Karpas-422 (cell line): ENCODE measurements around the gene YY1AP1. TPM values are rescaled to one million over a fixed set of nuclear protein-coding genes. Genes with fewer than 3 reads are reported as not detected.
"Not testable (repeated sequence)": the region's sequence is repeated elsewhere in the genome, so short reads cannot be mapped to it uniquely, and the experiment has no call there.

Experiments
- DNase-seq: peaks from one replicate; pipeline ENCODE4 v3.0.0-alpha.2; 2015
- H2AFZ ChIP-seq: fragments of 200-600 bp; sonication (generic); 2 replicates; pipeline ENCODE4 v1.6.1; 2014; ENCODE audit warnings: antibody characterized with exemption, low read length, mixed read lengths
- H3K27ac ChIP-seq: fragments of 200-600 bp; sonication (generic); 2 replicates; pipeline ENCODE4 v1.5.1; 2014; ENCODE audit warnings: mild to moderate bottlenecking, low read length, moderate library complexity
- H3K27me3 ChIP-seq: fragments of 200-600 bp; sonication (generic); 2 replicates; pipeline ENCODE4 v1.6.1; 2014; ENCODE audit warnings: low read length, mixed read lengths
- H3K36me3 ChIP-seq: fragments of 200-600 bp; sonication (generic); 2 replicates; pipeline ENCODE4 v1.6.1; 2014; ENCODE audit warnings: low read length, mixed read lengths; ENCODE audit not compliant: insufficient read depth
- H3K4me1 ChIP-seq: fragments of 200-600 bp; sonication (generic); 2 replicates; pipeline ENCODE4 v1.6.1; 2014; ENCODE audit warnings: mild to moderate bottlenecking, low read length, mixed read lengths
- H3K4me2 ChIP-seq: fragments of 200-600 bp; sonication (generic); 2 replicates; pipeline ENCODE4 v1.6.1; 2014; ENCODE audit warnings: low read length, low read depth, mild to moderate bottlenecking; ENCODE audit not compliant: poor library complexity, severe bottlenecking
- H3K4me3 ChIP-seq: fragments of 200-600 bp; sonication (generic); 2 replicates; pipeline ENCODE4 v1.5.1; 2014; ENCODE audit warnings: mild to moderate bottlenecking, antibody characterized with exemption, low read length, mixed read lengths
- H3K79me2 ChIP-seq: fragments of 200-600 bp; sonication (generic); 2 replicates; pipeline ENCODE4 v1.6.1; 2014; ENCODE audit warnings: mild to moderate bottlenecking, low read length, mixed read lengths
- H3K9ac ChIP-seq: fragments of 200-600 bp; sonication (generic); 2 replicates; pipeline ENCODE4 v1.6.0; 2014; ENCODE audit warnings: low read length
- H3K9me2 ChIP-seq: fragments of 200-600 bp; sonication (generic), shearing (Covaris generic); replicated peaks from 2 replicates; pipeline ENCODE4 v1.6.0; 2014; ENCODE audit warnings: mild to moderate bottlenecking, low read length, moderate library complexity; ENCODE audit not compliant: insufficient read depth
- H3K9me3 ChIP-seq: fragments of 300-700, 200-600 bp; sonication (generic); 2 replicates; pipeline ENCODE4 v1.6.1; 2014; ENCODE audit warnings: low read length, mixed read lengths
- H4K20me1 ChIP-seq: fragments of 200-600 bp; sonication (generic); 2 replicates; pipeline ENCODE4 v1.6.1; 2014; ENCODE audit warnings: mild to moderate bottlenecking, antibody characterized with exemption, low read length, low read depth; ENCODE audit not compliant: insufficient read depth
- total RNA-seq: library from RNA; depleted of rRNA; stranded (reverse); fragments of >200 nt; shearing (Covaris generic); gene quantifications from 2 replicates; pipeline ENCODE4 v1.2.3, GENCODE V29; 2014; ENCODE audit warnings: low replicate concordance

YY1AP1 gene
- total RNA-seq, 1 experiment from 2014 or later, result 54.4 TPM

- H3K4me2 ChIP-seq, result no peak overlapping the region
- H3K4me1 ChIP-seq, result peaks cover 10% of the 10 kb centered on the region
- peaks cover 50% of the 10 kb centered on the region for H3K36me3 ChIP-seq
- DNase-seq, result no peak
- H3K4me3 ChIP-seq, result no peak overlapping the region
- H3K9me2 ChIP-seq, result no peaks in the 10 kb centered on the region
- no peak overlapping the region for H3K27ac ChIP-seq
- peaks cover 95% of the 10 kb centered on the region for H3K79me2 ChIP-seq
- H3K9ac ChIP-seq, result no peak overlapping the region
- no peaks in the 10 kb centered on the region for H3K27me3 ChIP-seq
- no peaks in the 10 kb centered on the region for H3K9me3 ChIP-seq
- 0 out of 2 replicates have a peak, but pooled peaks cover 6% of the 10 kb centered on the region for H4K20me1 ChIP-seq
- no peak overlapping the region for H2AFZ ChIP-seq
Observed at GRCh38 chr1:155691992-155692528, 3.5 kb upstream of the YY1AP1 start.

GRCh38 chr1:155689081-155689607 is 570 bp upstream of the YY1AP1 start, which contains the start of gene DAP3:
Gene DAP3, plus strand, starts transcription at chr1:155689091. Its CDS starts 20,689 bp downstream, at chr1:155709780.
- not testable (repeated sequence) for H4K20me1 ChIP-seq, H3K27me3 ChIP-seq, H3K9me3 ChIP-seq, H3K9me2 ChIP-seq
- peaks cover 39% of the 10 kb centered on the region for H3K36me3 ChIP-seq
- peaks cover 95% of the 10 kb centered on the region for H3K79me2 ChIP-seq
- peak within 1 kb of the TSS; percentile 98 for H2AFZ ChIP-seq
- H3K9ac ChIP-seq, result peak within 1 kb of the TSS; percentile 99
- H3K4me2 ChIP-seq, result peak within 1 kb of the TSS; percentile 77
- peak; percentile 56 for DNase-seq
- peak within 1 kb of the TSS; percentile 95 for H3K4me3 ChIP-seq
- H3K4me1 ChIP-seq, result peaks cover 27% of the 10 kb centered on the region
- H3K27ac ChIP-seq, result peak within 1 kb of the TSS; percentile 82

- Histone ChIP-seq H3K4me2 (peak overlapping the region; percentile 77), H3K79me2 (peaks cover 95% of the 10 kb centered on the region), H3K4me1 (peaks cover 27% of the 10 kb centered on the region), H3K4me3 (peak overlapping the region; percentile 95), H2AFZ (peak overlapping the region; percentile 98; the same call in 1 of the 2 replicates), H3K27ac (peak overlapping the region; percentile 82), H3K9ac (peak overlapping the region; percentile 99), H3K36me3 (peaks cover 29% of the 10 kb centered on the region)
- not testable (repeated sequence) for H3K9me2 ChIP-seq, H4K20me1 ChIP-seq, DNase-seq, H3K27me3 ChIP-seq, H3K9me3 ChIP-seq
Observed at GRCh38 chr1:155687705-155688323, 760 bp downstream of the YY1AP1 start.

- DNase-seq, result no peak
Observed at GRCh38 chr1:155681776-155682175, 6.8 kb downstream of the YY1AP1 start.

GRCh38 chr1:155680531-155680930 is 8.0 kb downstream of the YY1AP1 start:
- Histone ChIP-seq H3K4me1 (peaks cover 6% of the 10 kb centered on the region), H3K27me3 (no peaks in the 10 kb centered on the region), H2AFZ (no peak overlapping the region), H3K27ac (no peak overlapping the region), H4K20me1 (peaks cover 4% of the 10 kb centered on the region; the same call in 1 of the 2 replicates), H3K4me3 (no peak overlapping the region), H3K9me3 (no peaks in the 10 kb centered on the region), H3K9ac (no peak overlapping the region), H3K9me2 (no peaks in the 10 kb centered on the region), H3K79me2 (peaks cover 65% of the 10 kb centered on the region), H3K36me3 (peaks cover 15% of the 10 kb centered on the region; the same call in 1 of the 2 replicates), H3K4me2 (no peak overlapping the region)
- DNase-seq, result no peak

More at GRCh38 chr1:155681776-155682175, 6.8 kb downstream of the YY1AP1 start:
- peaks cover 17% of the 10 kb centered on the region for H3K4me1 ChIP-seq
- no peaks in the 10 kb centered on the region for H3K9me2 ChIP-seq
- peaks cover 10% of the 10 kb centered on the region; the same call in 1 of the 2 replicates for H3K36me3 ChIP-seq
- no peak overlapping the region for H3K9ac ChIP-seq
- H3K27ac ChIP-seq, result no peak overlapping the region
- H2AFZ ChIP-seq, result no peak overlapping the region
- peaks cover 77% of the 10 kb centered on the region for H3K79me2 ChIP-seq
- peaks cover 4% of the 10 kb centered on the region; the same call in 1 of the 2 replicates for H4K20me1 ChIP-seq
- H3K4me2 ChIP-seq, result no peak overlapping the region
- no peaks in the 10 kb centered on the region for H3K9me3 ChIP-seq
- H3K27me3 ChIP-seq, result no peaks in the 10 kb centered on the region
- H3K4me3 ChIP-seq, result no peak overlapping the region

GRCh38 chr1:155678992-155679391 is 9.6 kb downstream of the YY1AP1 start:
- not testable (repeated sequence) for H3K4me1 ChIP-seq, H3K27me3 ChIP-seq, H3K4me3 ChIP-seq, H3K9me3 ChIP-seq, H2AFZ ChIP-seq, H3K4me2 ChIP-seq, H3K27ac ChIP-seq, H3K9me2 ChIP-seq, DNase-seq, H4K20me1 ChIP-seq, H3K9ac ChIP-seq
- Histone ChIP-seq H3K36me3 (peaks cover 18% of the 10 kb centered on the region; the same call in 1 of the 2 replicates), H3K79me2 (peaks cover 49% of the 10 kb centered on the region)

GRCh38 chr1:155678027-155678426 is 10.5 kb downstream of the YY1AP1 start:
- H3K4me3 ChIP-seq, result no peak overlapping the region
- no peaks in the 10 kb centered on the region for H3K4me1 ChIP-seq
- H3K79me2 ChIP-seq, result peaks cover 40% of the 10 kb centered on the region
- no peaks in the 10 kb centered on the region for H3K9me3 ChIP-seq
- H3K27ac ChIP-seq, result no peak overlapping the region
- no peak overlapping the region for H3K4me2 ChIP-seq
- H2AFZ ChIP-seq, result no peak overlapping the region
- H3K36me3 ChIP-seq, result peaks cover 19% of the 10 kb centered on the region; the same call in 1 of the 2 replicates
- no peak for DNase-seq
- no peaks in the 10 kb centered on the region for H3K27me3 ChIP-seq
- 0 out of 2 replicates have a peak, but pooled peaks cover 2% of the 10 kb centered on the region for H4K20me1 ChIP-seq
- no peak overlapping the region for H3K9ac ChIP-seq
- no peaks in the 10 kb centered on the region for H3K9me2 ChIP-seq

GRCh38 chr1:155673003-155673402 is 15.6 kb downstream of the YY1AP1 start:
- no peak overlapping the region for H2AFZ ChIP-seq
- H3K9me3 ChIP-seq, result no peaks in the 10 kb centered on the region
- no peak overlapping the region for H3K4me3 ChIP-seq
- no peak overlapping the region for H3K27ac ChIP-seq
- no peak overlapping the region for H3K9ac ChIP-seq
- H3K9me2 ChIP-seq, result no peaks in the 10 kb centered on the region
- peaks cover 49% of the 10 kb centered on the region; the same call in 1 of the 2 replicates for H3K36me3 ChIP-seq
- H4K20me1 ChIP-seq, result no peaks in the 10 kb centered on the region
- DNase-seq, result no peak
- H3K4me1 ChIP-seq, result no peaks in the 10 kb centered on the region
- H3K4me2 ChIP-seq, result no peak overlapping the region
- 0 out of 2 replicates have a peak, but pooled peaks cover 2% of the 10 kb centered on the region for H3K79me2 ChIP-seq
- H3K27me3 ChIP-seq, result no peaks in the 10 kb centered on the region
